ENCODE results near the gene EMC9. TPM values are rescaled to one million over a fixed set of nuclear protein-coding genes. Genes with fewer than 3 reads are reported as not detected.

EMC9 gene
- total and polyA plus RNA-seq, 4 donors = 4.6 to 29.4 (median 20.0) TPM

GRCh38 chr14:24171422-24172260, 30.2 kb upstream of the EMC9 start, which contains the start of gene REC8:
Gene REC8 (plus strand): TSS chr14:24172080. CDS start chr14:24172553, 473 bp downstream.
- no peaks in the 10 kb centered on the region for H3K27me3 ChIP-seq (ENCODE audit: control insufficient read depth in 3 of 3, insufficient read depth in 3 of 3, low read length in 2 of 3)
- H3K27ac ChIP-seq (ENCODE audit: low read depth in 1 of 2, low read length in 1 of 2) = peak within 1 kb of the TSS in 1 of 2 donors; percentile 22
- peak; percentile 86 for ATAC-seq (ENCODE audit: insufficient read depth, low FRiP score)
- no peak for TF ChIP-seq CTCF (IDR thresholded peaks at IDR 0.05; ENCODE audit: control extremely low read depth, extremely low read depth)
- WGBS, 2 donors = 14 to 26% methylated on average over 62 to 63 of the region's 63 CpGs
- H3K4me3 ChIP-seq = peak within 1 kb of the TSS; percentile 12
- peaks cover 0 to 14% (median 4%) of the 10 kb centered on the region in 5 donors for H3K4me1 ChIP-seq (ENCODE audit: control insufficient read depth in 5 of 5, insufficient read depth in 5 of 5, low read length in 5 of 5)
- no peak within 1 kb of the TSS for H3K9ac ChIP-seq (ENCODE audit: insufficient read depth in 1 of 2, low read length in 2 of 2)
- H3K9me3 ChIP-seq (ENCODE audit: control insufficient read depth in 4 of 4, insufficient read depth in 3 of 4, low read length in 3 of 4) = no peaks in the 10 kb centered on the region
- H3K36me3 ChIP-seq (ENCODE audit: control insufficient read depth in 4 of 4, insufficient read depth in 4 of 4, low read length in 4 of 4) = peaks cover 4 to 26% (median 8%) of the 10 kb centered on the region in 4 donors
- DNase-seq = peak; percentile 95

DNA sequence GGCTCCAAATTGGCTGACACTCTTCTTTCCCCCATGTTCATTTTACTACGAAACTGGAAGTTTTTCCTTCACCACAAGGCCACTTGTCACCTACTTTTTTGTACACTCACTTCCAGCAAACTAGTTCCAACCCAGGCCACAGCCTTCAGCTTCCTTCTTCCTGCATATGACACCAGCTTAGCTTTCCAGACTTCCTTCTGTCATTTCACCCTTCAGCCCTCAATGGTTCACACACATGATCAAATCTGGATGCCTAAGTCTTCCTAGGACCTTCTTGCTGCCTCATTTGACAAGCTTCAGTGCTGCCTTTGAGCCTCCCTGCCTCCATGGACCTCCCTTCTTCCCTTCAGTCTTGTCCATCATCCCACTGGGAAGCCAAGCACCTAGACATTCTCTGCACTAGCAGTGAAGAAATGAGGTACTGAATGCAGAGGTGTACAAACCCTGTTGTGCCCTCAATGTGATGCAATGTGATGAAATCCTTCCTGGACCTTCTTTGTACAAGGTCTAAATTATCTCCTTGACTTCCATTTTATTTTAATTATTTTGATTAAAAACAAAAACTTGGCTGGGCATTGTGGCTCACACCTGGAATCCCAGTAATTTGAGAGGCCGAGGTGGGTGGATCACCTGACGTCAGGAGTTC, 26.2 kb upstream of the EMC9 start:
- Histone ChIP-seq H3K27ac (ENCODE audit: low read depth in 1 of 2, low read length in 1 of 2) (peak overlapping the region in 1 of 2 donors; percentile 61), H3K9me3 (ENCODE audit: control insufficient read depth in 4 of 4, insufficient read depth in 3 of 4, low read length in 3 of 4) (no peaks in the 10 kb centered on the region), H3K36me3 (ENCODE audit: control insufficient read depth in 4 of 4, insufficient read depth in 4 of 4, low read length in 4 of 4) (peaks cover 22 to 50% (median 33%) of the 10 kb centered on the region in 4 donors), H3K4me3 (no peak overlapping the region), H3K9ac (ENCODE audit: insufficient read depth in 1 of 2, low read length in 2 of 2) (no peak overlapping the region), H3K4me1 (ENCODE audit: control insufficient read depth in 5 of 5, insufficient read depth in 5 of 5, low read length in 5 of 5) (peaks cover 0 to 14% (median 4%) of the 10 kb centered on the region in 5 donors), H3K27me3 (ENCODE audit: control insufficient read depth in 3 of 3, insufficient read depth in 3 of 3, low read length in 2 of 3) (no peaks in the 10 kb centered on the region)
- TF ChIP-seq CTCF (IDR thresholded peaks at IDR 0.05; ENCODE audit: control extremely low read depth, extremely low read depth) = no peak
- DNase-seq = no peak
- ATAC-seq (ENCODE audit: insufficient read depth, low FRiP score) = no peak
- 76 to 81% methylated on average over 3 of the region's 3 CpGs for WGBS, 2 donors

DNA sequence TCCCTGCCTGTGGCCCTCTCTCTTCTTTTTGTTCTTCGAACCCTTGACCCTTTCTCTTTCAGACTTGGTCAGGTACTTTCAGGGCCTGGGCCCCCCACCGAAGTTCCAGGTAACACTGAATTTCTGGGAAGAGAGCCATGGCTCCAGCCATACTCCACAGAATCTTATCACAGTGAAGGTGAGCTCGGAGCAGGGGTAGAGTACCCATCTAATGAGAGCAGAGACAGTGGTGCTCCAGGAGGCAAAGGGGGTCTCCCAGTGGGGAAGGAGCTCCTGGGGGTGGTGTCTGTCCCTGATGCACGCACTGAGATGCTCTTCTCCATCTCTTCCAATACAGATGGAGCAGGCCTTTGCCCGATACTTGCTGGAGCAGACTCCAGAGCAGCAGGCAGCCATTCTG, 24.4 kb upstream of the EMC9 start:
- WGBS, 2 donors = 83 to 94% methylated on average over 5 of the region's 5 CpGs
- Histone ChIP-seq H3K9ac (ENCODE audit: insufficient read depth in 1 of 2, low read length in 2 of 2) (no peak overlapping the region), H3K27me3 (ENCODE audit: control insufficient read depth in 3 of 3, insufficient read depth in 3 of 3, low read length in 2 of 3) (no peaks in the 10 kb centered on the region), H3K36me3 (ENCODE audit: control insufficient read depth in 4 of 4, insufficient read depth in 4 of 4, low read length in 4 of 4) (peaks cover 22 to 46% (median 34%) of the 10 kb centered on the region in 4 donors), H3K4me1 (ENCODE audit: control insufficient read depth in 5 of 5, insufficient read depth in 5 of 5, low read length in 5 of 5) (peaks cover 0 to 13% (median 8%) of the 10 kb centered on the region in 5 donors), H3K9me3 (ENCODE audit: control insufficient read depth in 4 of 4, insufficient read depth in 3 of 4, low read length in 3 of 4) (no peaks in the 10 kb centered on the region), H3K27ac (ENCODE audit: low read depth in 1 of 2, low read length in 1 of 2) (peak overlapping the region in 1 of 2 donors; percentile 34), H3K4me3 (no peak overlapping the region)
- no peak for DNase-seq
- no peak for TF ChIP-seq CTCF (IDR thresholded peaks at IDR 0.05; ENCODE audit: control extremely low read depth, extremely low read depth)
- ATAC-seq (ENCODE audit: insufficient read depth, low FRiP score) = no peak
